ENCODE data around the gene MPC2. TPM values are rescaled to one million over a fixed set of nuclear protein-coding genes. Genes with fewer than 3 reads are reported as not detected.

The MPC2 gene
- total RNA-seq, 1 experiment from 2014 or later: 56.2 TPM

GRCh38 chr1:167950569-167950968, 13.7 kb upstream of the MPC2 start:
- Histone ChIP-seq H3K27me3 (replicated peaks; ENCODE audit: insufficient read depth, low read depth, low read length, poor library complexity) (no peaks in the 10 kb centered on the region), H3K27ac (ENCODE audit: low read depth, low read length, poor library complexity, severe bottlenecking) (no peak overlapping the region), H3K9me3 (ENCODE audit: low read depth, low read length, poor library complexity, severe bottlenecking) (no peaks in the 10 kb centered on the region), H3K4me1 (ENCODE audit: insufficient read depth, low read length, poor library complexity, severe bottlenecking) (peaks cover 10% of the 10 kb centered on the region), H3K4me3 (ENCODE audit: low read depth, low read length, poor library complexity, severe bottlenecking) (no peak overlapping the region), H3K36me3 (ENCODE audit: insufficient read depth, low read length, poor library complexity, severe bottlenecking) (peaks cover 8% of the 10 kb centered on the region)
- no peak for DNase-seq (ENCODE audit: low spot score)
- CTCF ChIA-PET: no interaction called here
- TF ChIP-seq EZH2 (IDR thresholded peaks at IDR 0.05; ENCODE audit: borderline replicate concordance, low read depth, low read length, poor library complexity, severe bottlenecking) (no peak), CTCF (conservative IDR thresholded peaks at IDR 0.05; ENCODE audit: low read depth, low read length) (no peak)
- no TSS peak for BruUV-seq (replicated peaks)
- intact Hi-C loops (cut with micrococcal nuclease; ENCODE audit: unreplicated experiment): no loop called here
- POLR2A ChIA-PET (ENCODE audit: low non-redundant PET): no interaction called here

- no TSS peak for BruUV-seq (replicated peaks)
- ChIA-PET CTCF (no interaction called here), POLR2A (ENCODE audit: low non-redundant PET) (no interaction called here)
- peaks cover 10% of the 10 kb centered on the region for H3K4me1 ChIP-seq (ENCODE audit: insufficient read depth, low read length, poor library complexity, severe bottlenecking)
- intact Hi-C loops (cut with micrococcal nuclease; ENCODE audit: unreplicated experiment): no loop called here
- H3K27ac ChIP-seq (ENCODE audit: low read depth, low read length, poor library complexity, severe bottlenecking): no peak overlapping the region
- H3K36me3 ChIP-seq (ENCODE audit: insufficient read depth, low read length, poor library complexity, severe bottlenecking): peaks cover 2% of the 10 kb centered on the region
- no peaks in the 10 kb centered on the region for H3K27me3 ChIP-seq (replicated peaks; ENCODE audit: insufficient read depth, low read depth, low read length, poor library complexity)
- TF ChIP-seq EZH2 (IDR thresholded peaks at IDR 0.05; ENCODE audit: borderline replicate concordance, low read depth, low read length, poor library complexity, severe bottlenecking) (no peak), CTCF (conservative IDR thresholded peaks at IDR 0.05; ENCODE audit: low read depth, low read length) (no peak)
- no peaks in the 10 kb centered on the region for H3K9me3 ChIP-seq (ENCODE audit: low read depth, low read length, poor library complexity, severe bottlenecking)
- no peak overlapping the region for H3K4me3 ChIP-seq (ENCODE audit: low read depth, low read length, poor library complexity, severe bottlenecking)
- no peak for DNase-seq (ENCODE audit: low spot score)
Observed at GRCh38 chr1:167949785-167950184, 12.9 kb upstream of the MPC2 start.

- Histone ChIP-seq H3K4me3 (ENCODE audit: low read depth, low read length, poor library complexity, severe bottlenecking) (no peak overlapping the region), H3K4me1 (ENCODE audit: insufficient read depth, low read length, poor library complexity, severe bottlenecking) (peaks cover 10% of the 10 kb centered on the region), H3K27ac (ENCODE audit: low read depth, low read length, poor library complexity, severe bottlenecking) (no peak overlapping the region), H3K9me3 (ENCODE audit: low read depth, low read length, poor library complexity, severe bottlenecking) (no peaks in the 10 kb centered on the region), H3K36me3 (ENCODE audit: insufficient read depth, low read length, poor library complexity, severe bottlenecking) (no peaks in the 10 kb centered on the region), H3K27me3 (replicated peaks; ENCODE audit: insufficient read depth, low read depth, low read length, poor library complexity) (no peaks in the 10 kb centered on the region)
- POLR2A ChIA-PET (ENCODE audit: low non-redundant PET): no interaction called here
- intact Hi-C loops (cut with micrococcal nuclease; ENCODE audit: unreplicated experiment): no loop called here
- CTCF ChIA-PET: no interaction called here
- BruUV-seq (replicated peaks): no TSS peak
- TF ChIP-seq CTCF (conservative IDR thresholded peaks at IDR 0.05; ENCODE audit: low read depth, low read length): no peak
- DNase-seq (ENCODE audit: low spot score): no peak
Observed at GRCh38 chr1:167947733-167948132, 10.9 kb upstream of the MPC2 start.
